ENCODE results near the gene RNF167.

RNF167 gene

DNA sequence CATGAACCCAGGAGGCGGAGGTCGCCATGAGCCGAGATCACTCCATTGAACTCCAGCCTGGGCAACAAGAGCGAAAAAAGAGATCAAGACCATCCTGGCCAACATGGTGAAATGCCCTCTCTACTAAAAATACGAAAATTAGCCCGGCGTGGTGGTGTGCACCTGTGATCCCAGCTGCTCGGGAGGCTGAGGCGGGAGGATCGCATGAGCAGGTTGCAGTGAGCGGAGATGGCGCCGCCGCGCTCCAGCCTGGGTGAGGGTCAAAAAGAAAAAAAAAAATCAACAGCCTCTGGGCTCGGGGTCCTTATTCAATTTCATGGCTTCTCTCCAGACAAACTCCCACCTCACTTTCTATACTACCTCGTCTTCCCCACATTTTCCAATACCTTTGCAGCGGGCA lies 11.2 kb upstream of the RNF167 start:
- no peak for DNase-seq (ENCODE audit: extremely low spot score)
- ChIA-PET POLR2A (interaction anchor here (1.7 kb wide), 1 partner anchor 11 kb away, joined by 8 read pairs; the partner anchor contains the start of genes RNF167 and SLC25A11), CTCF (no interaction called here)
- TF ChIP-seq FOXK2 (IDR thresholded peaks at IDR 0.05), result no peak
- no peak for TF ChIP-seq ELF4 (IDR thresholded peaks at IDR 0.05)
- TF ChIP-seq BHLHE40 (IDR thresholded peaks at IDR 0.05; ENCODE audit: borderline replicate concordance), result no peak
- TF ChIP-seq FOXM1 (IDR thresholded peaks at IDR 0.05; ENCODE audit: borderline replicate concordance), result no peak
- no peak for TF ChIP-seq SP1 (IDR thresholded peaks at IDR 0.05)
- no peak for TF ChIP-seq FOXA1 (IDR thresholded peaks at IDR 0.05)
- TF ChIP-seq HDGF (IDR thresholded peaks at IDR 0.05; ENCODE audit: borderline replicate concordance), result no peak
- TF ChIP-seq ARNT (IDR thresholded peaks at IDR 0.05), result no peak
- TF ChIP-seq TARDBP (IDR thresholded peaks at IDR 0.05), result no peak

DNA sequence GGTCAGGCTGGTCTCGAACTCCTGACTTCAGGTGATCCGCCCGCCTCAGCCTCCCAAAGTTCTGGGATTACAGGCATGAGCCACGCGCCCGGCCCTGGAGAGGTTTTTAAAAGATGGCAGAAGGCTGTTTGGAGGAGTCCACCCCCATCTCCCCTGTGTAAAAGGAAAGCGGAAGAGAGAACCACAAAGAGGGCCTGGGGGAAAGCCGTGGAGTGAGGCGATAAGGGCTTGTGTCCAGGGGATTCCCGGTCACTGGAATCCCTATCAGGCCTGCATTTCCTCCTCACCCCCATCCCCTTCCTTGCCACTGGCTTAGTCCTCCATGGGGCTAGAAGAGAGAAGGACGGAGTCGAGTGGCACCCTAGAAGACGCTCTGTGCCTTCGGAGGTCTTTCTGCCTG lies 8.1 kb upstream of the RNF167 start, which contains the start of gene GP1BA:
Gene GP1BA (plus strand): TSS at position 315 of the 400 bp plus-strand sequence. CDS start 328 bp downstream, outside the sequence.
- no peak for DNase-seq (ENCODE audit: extremely low spot score)
- CTCF ChIA-PET, result no interaction called here
- TF ChIP-seq FOXK2 (IDR thresholded peaks at IDR 0.05), result no peak
- TF ChIP-seq FOXA1 (IDR thresholded peaks at IDR 0.05), result no peak
- TF ChIP-seq CTBP1 (IDR thresholded peaks at IDR 0.05; ENCODE audit: borderline replicate concordance), result no peak
- no peak for TF ChIP-seq SUZ12 (IDR thresholded peaks at IDR 0.05)
- TF ChIP-seq TARDBP (IDR thresholded peaks at IDR 0.05), result no peak
- no peak for TF ChIP-seq FOXM1 (IDR thresholded peaks at IDR 0.05; ENCODE audit: borderline replicate concordance)
- no peak for TF ChIP-seq LEF1 (IDR thresholded peaks at IDR 0.05; ENCODE audit: borderline replicate concordance)
- TF ChIP-seq ARNT (IDR thresholded peaks at IDR 0.05), result no peak
- no peak for TF ChIP-seq L3MBTL2 (conservative IDR thresholded peaks at IDR 0.05)
- TF ChIP-seq HDGF (IDR thresholded peaks at IDR 0.05; ENCODE audit: borderline replicate concordance), result no peak
- TF ChIP-seq BHLHE40 (IDR thresholded peaks at IDR 0.05; ENCODE audit: borderline replicate concordance), result no peak
- no peak for TF ChIP-seq ELF4 (IDR thresholded peaks at IDR 0.05)
- TF ChIP-seq, protein P1, sequence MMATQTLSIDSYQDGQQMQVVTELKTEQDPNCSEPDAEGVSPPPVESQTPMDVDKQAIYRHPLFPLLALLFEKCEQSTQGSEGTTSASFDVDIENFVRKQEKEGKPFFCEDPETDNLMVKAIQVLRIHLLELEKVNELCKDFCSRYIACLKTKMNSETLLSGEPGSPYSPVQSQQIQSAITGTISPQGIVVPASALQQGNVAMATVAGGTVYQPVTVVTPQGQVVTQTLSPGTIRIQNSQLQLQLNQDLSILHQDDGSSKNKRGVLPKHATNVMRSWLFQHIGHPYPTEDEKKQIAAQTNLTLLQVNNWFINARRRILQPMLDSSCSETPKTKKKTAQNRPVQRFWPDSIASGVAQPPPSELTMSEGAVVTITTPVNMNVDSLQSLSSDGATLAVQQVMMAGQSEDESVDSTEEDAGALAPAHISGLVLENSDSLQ (IDR thresholded peaks at IDR 0.05), result no peak
- no peak for TF ChIP-seq NFRKB (IDR thresholded peaks at IDR 0.05)

DNA sequence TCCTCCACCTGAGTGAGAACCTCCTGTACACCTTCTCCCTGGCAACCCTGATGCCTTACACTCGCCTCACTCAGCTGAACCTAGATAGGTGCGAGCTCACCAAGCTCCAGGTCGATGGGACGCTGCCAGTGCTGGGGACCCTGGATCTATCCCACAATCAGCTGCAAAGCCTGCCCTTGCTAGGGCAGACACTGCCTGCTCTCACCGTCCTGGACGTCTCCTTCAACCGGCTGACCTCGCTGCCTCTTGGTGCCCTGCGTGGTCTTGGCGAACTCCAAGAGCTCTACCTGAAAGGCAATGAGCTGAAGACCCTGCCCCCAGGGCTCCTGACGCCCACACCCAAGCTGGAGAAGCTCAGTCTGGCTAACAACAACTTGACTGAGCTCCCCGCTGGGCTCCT lies 7.3 kb upstream of the RNF167 start:
- POLR2A ChIA-PET, result no interaction called here
- DNase-seq (ENCODE audit: extremely low spot score), result no peak
- TF ChIP-seq FOXK2 (IDR thresholded peaks at IDR 0.05), result no peak
- TF ChIP-seq L3MBTL2 (conservative IDR thresholded peaks at IDR 0.05), result no peak
- TF ChIP-seq BHLHE40 (IDR thresholded peaks at IDR 0.05; ENCODE audit: borderline replicate concordance), result no peak
- no peak for TF ChIP-seq NFRKB (IDR thresholded peaks at IDR 0.05)
- TF ChIP-seq LEF1 (IDR thresholded peaks at IDR 0.05; ENCODE audit: borderline replicate concordance), result no peak
- no peak for TF ChIP-seq CTBP1 (IDR thresholded peaks at IDR 0.05; ENCODE audit: borderline replicate concordance)
- no peak for TF ChIP-seq ELF4 (IDR thresholded peaks at IDR 0.05)
- no peak for TF ChIP-seq HDGF (IDR thresholded peaks at IDR 0.05; ENCODE audit: borderline replicate concordance)
- no peak for TF ChIP-seq FOXA1 (IDR thresholded peaks at IDR 0.05)
- TF ChIP-seq, protein P1 (IDR thresholded peaks at IDR 0.05), result no peak
- no peak for TF ChIP-seq SUZ12 (IDR thresholded peaks at IDR 0.05)
- no peak for TF ChIP-seq TARDBP (IDR thresholded peaks at IDR 0.05)
- no peak for TF ChIP-seq FOXM1 (IDR thresholded peaks at IDR 0.05; ENCODE audit: borderline replicate concordance)
- no peak for TF ChIP-seq ARNT (IDR thresholded peaks at IDR 0.05)
- TF ChIP-seq ZNF384 (IDR thresholded peaks at IDR 0.05), result no peak
- no peak for TF ChIP-seq SP1 (IDR thresholded peaks at IDR 0.05)
- CTCF ChIA-PET, result no interaction called here

More for the DNA sequence above, 8.1 kb upstream of the RNF167 start, which contains the start of gene GP1BA:
- POLR2A ChIA-PET, result no interaction called here

DNA sequence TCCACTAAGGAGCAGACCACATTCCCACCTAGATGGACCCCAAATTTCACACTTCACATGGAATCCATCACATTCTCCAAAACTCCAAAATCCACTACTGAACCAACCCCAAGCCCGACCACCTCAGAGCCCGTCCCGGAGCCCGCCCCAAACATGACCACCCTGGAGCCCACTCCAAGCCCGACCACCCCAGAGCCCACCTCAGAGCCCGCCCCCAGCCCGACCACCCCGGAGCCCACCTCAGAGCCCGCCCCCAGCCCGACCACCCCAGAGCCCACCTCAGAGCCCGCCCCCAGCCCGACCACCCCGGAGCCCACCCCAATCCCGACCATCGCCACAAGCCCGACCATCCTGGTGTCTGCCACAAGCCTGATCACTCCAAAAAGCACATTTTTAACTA lies 6.4 kb upstream of the RNF167 start:
- TF ChIP-seq SUZ12 (IDR thresholded peaks at IDR 0.05), result no peak
- no peak for TF ChIP-seq FOXM1 (IDR thresholded peaks at IDR 0.05; ENCODE audit: borderline replicate concordance)
- no peak for TF ChIP-seq L3MBTL2 (conservative IDR thresholded peaks at IDR 0.05)
- TF ChIP-seq TARDBP (IDR thresholded peaks at IDR 0.05), result no peak
- TF ChIP-seq FOXA1 (IDR thresholded peaks at IDR 0.05), result no peak
- no peak for TF ChIP-seq ARNT (IDR thresholded peaks at IDR 0.05)
- TF ChIP-seq SP1 (IDR thresholded peaks at IDR 0.05), result no peak
- TF ChIP-seq HDGF (IDR thresholded peaks at IDR 0.05; ENCODE audit: borderline replicate concordance), result no peak
- no peak for TF ChIP-seq LEF1 (IDR thresholded peaks at IDR 0.05; ENCODE audit: borderline replicate concordance)
- TF ChIP-seq, protein P1 (IDR thresholded peaks at IDR 0.05), result no peak
- no peak for TF ChIP-seq NFRKB (IDR thresholded peaks at IDR 0.05)
- TF ChIP-seq ZNF384 (IDR thresholded peaks at IDR 0.05), result no peak
- POLR2A ChIA-PET, result interaction anchor here (1.0 to 1.7 kb wide), 3 partner anchors 14 to 34 kb away, joined by 3 to 4 read pairs (median 3); partner anchors contain the start of gene SPAG7
- CTCF ChIA-PET, result interaction anchor here (0.6 kb wide), 1 partner anchor 1157 kb away, joined by 3 read pairs; no protein-coding TSS in a partner anchor
- DNase-seq (ENCODE audit: extremely low spot score), result no peak

DNA sequence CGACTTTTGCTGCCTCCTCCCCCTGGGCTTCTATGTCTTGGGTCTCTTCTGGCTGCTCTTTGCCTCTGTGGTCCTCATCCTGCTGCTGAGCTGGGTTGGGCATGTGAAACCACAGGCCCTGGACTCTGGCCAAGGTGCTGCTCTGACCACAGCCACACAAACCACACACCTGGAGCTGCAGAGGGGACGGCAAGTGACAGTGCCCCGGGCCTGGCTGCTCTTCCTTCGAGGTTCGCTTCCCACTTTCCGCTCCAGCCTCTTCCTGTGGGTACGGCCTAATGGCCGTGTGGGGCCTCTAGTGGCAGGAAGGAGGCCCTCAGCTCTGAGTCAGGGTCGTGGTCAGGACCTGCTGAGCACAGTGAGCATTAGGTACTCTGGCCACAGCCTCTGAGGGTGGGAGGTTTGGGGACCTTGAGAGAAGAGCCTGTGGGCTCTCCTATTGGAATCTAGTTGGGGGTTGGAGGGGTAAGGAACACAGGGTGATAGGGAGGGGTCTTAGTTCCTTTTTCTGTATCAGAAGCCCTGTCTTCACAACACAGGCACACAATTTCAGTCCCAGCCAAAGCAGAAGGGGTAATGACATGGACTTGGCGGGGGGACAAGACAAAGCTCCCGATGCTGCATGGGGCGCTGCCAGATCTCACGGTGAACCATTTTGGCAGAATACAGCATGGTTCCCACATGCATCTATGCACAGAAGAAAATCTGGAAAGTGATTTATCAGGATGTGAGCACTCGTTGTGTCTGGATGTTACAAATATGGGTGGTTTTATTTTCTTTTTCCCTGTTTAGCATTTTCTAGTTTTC lies 5.7 kb upstream of the RNF167 start:
- ChIA-PET CTCF (interaction anchor here (0.6 kb wide), 1 partner anchor 1158 kb away, joined by 3 read pairs; no protein-coding TSS in a partner anchor), POLR2A (interaction anchor here (1.0 to 1.7 kb wide), 3 partner anchors 13 to 33 kb away, joined by 3 to 4 read pairs (median 3); partner anchors contain the start of gene SPAG7)
- no peak for TF ChIP-seq ZNF384 (IDR thresholded peaks at IDR 0.05)
- TF ChIP-seq ARNT (IDR thresholded peaks at IDR 0.05), result no peak
- TF ChIP-seq ELF4 (IDR thresholded peaks at IDR 0.05), result no peak
- TF ChIP-seq FOXM1 (IDR thresholded peaks at IDR 0.05; ENCODE audit: borderline replicate concordance), result no peak
- no peak for TF ChIP-seq FOXA1 (IDR thresholded peaks at IDR 0.05)
- TF ChIP-seq SP1 (IDR thresholded peaks at IDR 0.05), result no peak
- no peak for TF ChIP-seq TARDBP (IDR thresholded peaks at IDR 0.05)
- no peak for TF ChIP-seq CTBP1 (IDR thresholded peaks at IDR 0.05; ENCODE audit: borderline replicate concordance)
- no peak for TF ChIP-seq SUZ12 (IDR thresholded peaks at IDR 0.05)
- no peak for DNase-seq (ENCODE audit: extremely low spot score)

All from HEK293T (cell line).